DMS53 treated with DMSO at 0.1 percent for 48 hours (cell line): ENCODE data around the gene TENT4B.

Experiments
- DNase-seq: peaks from one replicate; lab custom pipeline; 2025; ENCODE audit not compliant: unreplicated experiment; lab: John Stamatoyannopoulos, UW

Gene TENT4B

GRCh38 chr16:50195276-50195675 is 42.2 kb downstream of the TENT4B start:
- DNase-seq, result no peak

GRCh38 chr16:50195756-50196155 is 42.6 kb downstream of the TENT4B start:
- DNase-seq, result no peak

GRCh38 chr16:50197582-50197981 is 44.5 kb downstream of the TENT4B start:
- no peak for DNase-seq

- DNase-seq, result peak; percentile 80
Observed at GRCh38 chr16:50198802-50199403, 45.8 kb downstream of the TENT4B start.

- no peak for DNase-seq
Observed at GRCh38 chr16:50201787-50202186, 48.7 kb downstream of the TENT4B start.

GRCh38 chr16:50202926-50203624 is 50.0 kb downstream of the TENT4B start:
- DNase-seq, result no peak

- no peak for DNase-seq
Observed at GRCh38 chr16:50203681-50204080, 50.6 kb downstream of the TENT4B start.

- DNase-seq, result no peak
Observed at GRCh38 chr16:50204453-50205108, 51.5 kb downstream of the TENT4B start.

- DNase-seq, result no peak
Observed at GRCh38 chr16:50207652-50208051, 54.5 kb downstream of the TENT4B start.

GRCh38 chr16:50208460-50208931 is 55.4 kb downstream of the TENT4B start:
- DNase-seq, result no peak

GRCh38 chr16:50209546-50210265 is 56.6 kb downstream of the TENT4B start:
- no peak for DNase-seq

GRCh38 chr16:50210266-50211038 is 57.3 kb downstream of the TENT4B start:
- DNase-seq, result peak; percentile 35

GRCh38 chr16:50213939-50214519 is 60.9 kb downstream of the TENT4B start:
- DNase-seq, result peak; percentile 46

GRCh38 chr16:50215680-50216079 is 62.6 kb downstream of the TENT4B start:
- no peak for DNase-seq

GRCh38 chr16:50216231-50216630 is 63.1 kb downstream of the TENT4B start:
- no peak for DNase-seq

- no peak for DNase-seq
Observed at GRCh38 chr16:50219402-50219975, 66.4 kb downstream of the TENT4B start.

GRCh38 chr16:50224286-50224685 is 71.2 kb downstream of the TENT4B start:
- DNase-seq, result no peak

- no peak for DNase-seq
Observed at GRCh38 chr16:50227120-50227519, 74.0 kb downstream of the TENT4B start.

GRCh38 chr16:50227665-50228064 is 74.6 kb downstream of the TENT4B start:
- DNase-seq, result no peak

GRCh38 chr16:50228364-50228868 is 75.3 kb downstream of the TENT4B start:
- no peak for DNase-seq
